Gastrocnemius medialis (tissue), 4 donors: ENCODE results near the gene NANP.
"Not testable (repeated sequence)": the region's sequence is repeated elsewhere in the genome, so short reads cannot be mapped to it uniquely, and the experiment has no call there.

Experiments
- POLR2A ChIP-seq, 2 donors: fragments of 450-650 bp; IDR thresholded peaks; one replicate each; pipeline ENCODE4 v1.6.1; 2017; ENCODE audit warnings: antibody characterized with exemption in 2 of 2, mild to moderate bottlenecking in 2 of 2, moderate library complexity in 2 of 2
- TF ChIP-seq, protein P1 (sequence below), 5 experiments: fragments of 450-650 bp in 3 of 5; fragments of 200-600 bp in 2 of 5; sonication (generic) in 2 of 5; IDR thresholded peaks in 4 of 5; conservative IDR thresholded peaks in 1 of 5; 1 replicate in 4 of 5; 2 replicates in 1 of 5; pipeline ENCODE4 v1.5.1; 2016 to 2019; ENCODE audit warnings: antibody characterized with exemption in 5 of 5, mild to moderate bottlenecking in 3 of 5, moderate library complexity in 3 of 5

DNA sequence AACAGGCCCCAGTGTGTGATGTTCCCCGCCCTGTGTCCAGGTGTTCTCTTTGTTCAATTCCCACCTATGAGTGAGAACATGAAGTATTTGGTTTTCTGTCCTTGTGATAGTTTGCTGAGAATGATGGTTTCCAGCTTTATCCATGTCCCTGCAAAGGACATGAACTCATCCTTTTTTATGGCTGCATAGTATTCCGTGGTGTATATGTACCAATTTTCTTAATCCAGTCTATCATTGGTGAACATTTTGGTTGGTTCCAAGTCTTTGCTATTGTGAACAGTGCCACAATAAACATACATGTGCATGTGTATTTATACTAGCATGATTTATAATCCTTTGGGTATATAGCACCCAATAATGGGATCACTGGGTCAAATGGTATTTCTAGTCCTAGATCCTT lies 6.8 kb upstream of the NANP start:
- TF ChIP-seq, protein P1, sequence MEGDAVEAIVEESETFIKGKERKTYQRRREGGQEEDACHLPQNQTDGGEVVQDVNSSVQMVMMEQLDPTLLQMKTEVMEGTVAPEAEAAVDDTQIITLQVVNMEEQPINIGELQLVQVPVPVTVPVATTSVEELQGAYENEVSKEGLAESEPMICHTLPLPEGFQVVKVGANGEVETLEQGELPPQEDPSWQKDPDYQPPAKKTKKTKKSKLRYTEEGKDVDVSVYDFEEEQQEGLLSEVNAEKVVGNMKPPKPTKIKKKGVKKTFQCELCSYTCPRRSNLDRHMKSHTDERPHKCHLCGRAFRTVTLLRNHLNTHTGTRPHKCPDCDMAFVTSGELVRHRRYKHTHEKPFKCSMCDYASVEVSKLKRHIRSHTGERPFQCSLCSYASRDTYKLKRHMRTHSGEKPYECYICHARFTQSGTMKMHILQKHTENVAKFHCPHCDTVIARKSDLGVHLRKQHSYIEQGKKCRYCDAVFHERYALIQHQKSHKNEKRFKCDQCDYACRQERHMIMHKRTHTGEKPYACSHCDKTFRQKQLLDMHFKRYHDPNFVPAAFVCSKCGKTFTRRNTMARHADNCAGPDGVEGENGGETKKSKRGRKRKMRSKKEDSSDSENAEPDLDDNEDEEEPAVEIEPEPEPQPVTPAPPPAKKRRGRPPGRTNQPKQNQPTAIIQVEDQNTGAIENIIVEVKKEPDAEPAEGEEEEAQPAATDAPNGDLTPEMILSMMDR (IDR thresholded peaks at IDR 0.05 in 4 of 5, conservative IDR thresholded peaks at IDR 0.05 in 1 of 5) = not testable (repeated sequence)
- TF ChIP-seq POLR2A (IDR thresholded peaks at IDR 0.05) = not testable (repeated sequence)
